IPS-NIHi11 (cell line): ENCODE results near the gene SLC41A3.
"Not testable (repeated sequence)": the region's sequence is repeated elsewhere in the genome, so short reads cannot be mapped to it uniquely, and the experiment has no call there.

Source experiments
- DNase-seq: peaks from one replicate; pipeline ENCODE4 v3.0.0; 2012; ENCODE audit warnings: mixed read lengths, low spot score

The SLC41A3 gene

DNA sequence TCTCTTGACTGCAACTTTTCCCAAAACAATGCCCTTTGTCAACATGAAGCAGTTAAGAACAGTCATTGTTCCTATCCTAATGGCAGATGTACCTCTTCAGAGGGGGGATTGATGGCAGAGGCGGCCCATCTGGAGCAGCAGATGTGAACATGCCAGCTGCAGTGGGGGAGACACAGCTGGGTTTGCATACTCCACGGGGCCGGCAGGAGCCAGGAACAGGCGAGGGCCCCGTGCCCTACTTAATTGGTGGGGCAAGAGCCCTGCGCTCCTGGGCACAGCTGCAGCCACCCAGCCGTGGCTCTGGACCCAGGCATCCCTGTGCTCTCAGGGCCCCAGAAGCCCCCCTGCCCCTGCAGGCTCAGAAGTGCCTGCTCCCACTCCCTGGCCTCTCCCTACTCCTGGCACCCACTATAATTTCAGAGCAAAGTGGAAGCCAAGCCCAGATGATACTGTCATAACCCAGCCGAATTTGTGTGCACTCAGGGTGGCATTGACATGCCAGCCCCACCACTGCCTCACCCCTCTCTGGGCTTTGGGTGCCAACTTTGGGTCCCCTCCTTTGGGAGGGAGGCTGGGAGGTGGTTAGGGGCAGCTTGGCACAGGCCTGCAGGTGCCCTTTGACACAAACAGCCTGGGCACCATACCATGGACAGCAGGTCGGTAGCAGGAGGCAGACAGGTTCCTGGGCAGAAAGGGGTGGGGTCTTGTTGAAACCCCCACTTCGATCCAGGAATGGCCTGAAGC is 80.3 kb downstream of the SLC41A3 start:
- DNase-seq = no peak

DNA sequence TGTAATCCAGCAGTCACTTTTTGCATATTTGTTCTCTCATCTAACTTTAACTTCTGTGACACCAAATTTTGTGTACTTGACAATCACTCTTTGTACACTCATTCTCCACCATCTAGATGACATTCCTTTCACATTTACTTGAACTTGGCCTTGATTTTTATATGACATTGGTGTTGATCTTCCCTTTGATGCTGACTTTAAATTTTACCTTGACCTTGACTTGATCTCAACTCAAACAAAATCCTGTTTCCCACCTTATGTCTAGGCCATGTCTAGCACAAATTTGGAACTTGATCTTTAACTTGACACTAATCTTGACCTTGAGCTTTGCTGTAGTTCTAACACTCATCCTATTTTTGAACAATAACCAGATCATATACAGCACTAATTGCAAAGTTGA is 81.7 kb downstream of the SLC41A3 start:
- no peak for DNase-seq

DNA sequence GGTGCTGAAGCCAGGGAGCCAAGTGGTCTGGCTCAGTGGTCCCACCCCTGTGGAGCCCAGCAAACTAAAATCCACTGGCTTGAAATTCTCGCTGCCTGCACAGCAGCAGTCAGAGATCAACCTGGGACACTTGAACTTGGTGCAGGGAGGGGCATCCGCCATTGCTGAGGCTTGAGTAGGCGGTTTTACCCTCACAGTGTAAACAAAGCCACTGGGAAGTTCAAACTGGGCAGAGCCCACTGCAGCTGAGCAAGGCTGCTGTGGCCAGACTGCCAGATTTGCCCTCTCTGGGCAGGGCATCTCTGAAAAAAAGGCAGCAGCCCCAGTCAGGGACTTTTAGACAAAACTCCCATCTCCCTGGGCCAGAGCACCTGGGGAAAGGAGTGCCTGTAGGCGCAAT is 87.2 kb downstream of the SLC41A3 start:
- not testable (repeated sequence) for DNase-seq

DNA sequence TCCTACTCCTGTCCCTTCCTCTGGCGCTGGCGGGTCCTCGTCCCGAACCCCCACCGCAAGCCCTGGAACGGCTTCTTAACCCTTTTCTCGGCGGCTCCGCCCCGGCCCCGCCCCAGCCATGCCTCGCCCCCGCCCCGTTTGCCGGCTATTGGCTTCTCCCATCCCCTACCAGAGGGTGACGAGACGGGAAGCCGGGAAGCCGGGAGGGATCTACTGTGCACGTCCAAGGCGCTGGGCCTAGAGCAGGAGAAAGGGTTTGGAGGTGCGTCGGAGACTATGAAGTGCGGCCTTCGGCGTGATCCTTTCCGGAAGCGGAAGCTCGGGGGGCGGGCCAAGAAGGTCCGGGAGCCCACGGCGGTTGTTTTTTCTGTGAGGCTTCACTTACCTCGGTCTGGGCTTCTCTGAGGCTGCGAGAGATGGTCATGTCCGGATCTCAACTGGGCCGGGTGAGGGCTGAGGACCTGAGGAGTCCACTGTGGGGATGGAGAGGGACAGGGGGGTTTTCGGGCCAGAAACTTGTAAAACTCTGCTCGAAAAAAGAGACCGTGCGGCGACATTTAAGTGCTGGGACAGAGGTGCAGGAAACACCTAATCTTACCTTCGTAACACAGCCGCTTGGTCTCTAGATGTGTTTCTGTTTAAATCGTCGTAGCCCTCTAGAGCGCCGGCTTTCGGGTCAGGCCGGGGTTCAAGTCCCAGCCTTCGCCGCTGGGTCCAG is 93.5 kb downstream of the SLC41A3 start:
- peak; percentile 83 for DNase-seq

DNA sequence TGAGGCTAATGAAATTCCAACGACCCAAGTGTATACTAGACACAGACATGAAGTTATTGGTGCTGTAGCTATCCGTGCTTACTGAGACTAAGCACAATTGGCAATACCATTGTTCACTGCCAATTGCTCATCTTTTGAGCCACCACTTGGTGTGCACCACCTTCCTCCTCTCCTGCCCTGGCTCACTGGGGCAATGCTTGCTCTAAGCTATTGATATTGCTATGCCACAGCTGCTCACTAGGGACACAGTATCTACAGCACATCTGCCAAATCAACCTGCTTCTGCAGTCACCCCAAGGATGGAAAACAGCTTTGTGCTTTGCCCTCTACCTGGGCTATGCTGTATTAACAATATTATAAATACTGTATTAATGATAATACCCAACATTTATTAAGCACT is 99.0 kb downstream of the SLC41A3 start:
- DNase-seq = not testable (repeated sequence)

DNA sequence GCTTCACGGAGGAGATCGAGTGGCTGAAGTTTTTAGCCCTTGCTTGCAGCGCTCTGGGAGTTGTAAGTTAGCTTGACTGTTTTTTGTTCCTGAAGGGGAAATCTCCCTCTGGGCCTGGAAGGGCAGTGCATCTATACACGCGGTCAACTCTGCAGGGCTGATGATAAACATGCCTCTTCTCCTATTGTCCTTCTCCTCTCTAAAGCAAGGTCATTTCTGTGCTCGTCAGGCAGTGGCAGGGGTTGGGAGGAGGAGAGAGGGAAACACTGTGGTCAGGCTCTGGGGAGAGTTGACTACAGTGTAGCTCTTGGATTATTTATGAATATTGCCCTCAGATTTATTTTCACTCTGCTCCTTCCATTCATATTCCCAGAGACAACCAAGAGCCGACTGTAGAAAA is 106.8 kb downstream of the SLC41A3 start:
- not testable (repeated sequence) for DNase-seq

DNA sequence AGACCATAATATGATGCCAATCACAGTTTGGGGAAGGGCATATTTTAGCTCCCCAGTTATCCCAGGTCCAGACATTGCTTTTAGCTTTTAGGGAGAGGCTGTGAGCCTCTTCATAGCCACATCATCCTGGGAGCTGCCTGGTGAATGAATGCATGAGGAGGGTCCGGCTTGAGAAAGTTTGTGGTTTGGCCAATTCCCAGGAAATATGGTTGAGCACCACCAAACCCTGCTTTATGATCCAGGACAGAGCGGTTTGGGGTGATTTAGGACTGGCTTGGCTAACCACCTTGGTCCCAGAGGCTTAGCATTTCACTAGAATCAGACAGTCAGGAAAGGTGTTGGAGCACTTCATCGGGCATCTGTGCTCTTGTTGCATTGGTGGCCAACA is 107.9 kb downstream of the SLC41A3 start:
- not testable (repeated sequence) for DNase-seq

DNA sequence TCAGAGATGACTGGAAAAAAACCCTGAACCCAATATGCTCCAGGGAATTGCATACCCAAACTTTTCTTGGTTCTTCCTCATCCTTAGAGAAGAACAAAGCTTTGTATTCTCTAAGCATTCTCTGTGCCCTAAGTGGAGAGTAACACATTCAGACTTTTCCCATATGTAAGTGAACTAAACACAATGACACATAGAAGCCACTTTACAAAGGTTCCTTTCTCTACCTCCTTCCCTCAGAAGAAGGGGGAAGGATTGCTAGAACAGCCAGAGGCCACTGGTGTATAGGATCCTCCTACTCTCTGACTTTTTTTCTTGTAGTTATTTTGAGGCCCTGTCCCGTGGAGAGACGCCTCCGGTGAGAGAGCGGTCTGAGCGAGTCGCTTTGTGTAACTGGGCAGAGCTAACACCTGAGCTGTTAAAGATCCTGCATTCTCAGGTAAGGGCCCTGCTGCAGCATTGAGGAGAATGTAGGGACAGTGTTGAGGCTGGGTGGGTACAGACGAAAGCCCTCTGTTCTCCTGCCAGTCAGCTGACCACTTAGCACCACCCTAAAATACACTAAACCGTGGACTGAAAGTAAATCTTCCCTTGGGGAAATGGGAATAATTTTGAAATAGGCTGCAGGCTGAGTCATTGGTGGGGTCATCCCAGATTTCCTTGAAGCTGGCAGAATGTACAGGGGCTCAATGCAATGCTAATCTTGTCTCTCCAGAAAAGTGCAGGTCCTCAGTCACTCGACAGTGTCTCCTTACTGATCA is 108.5 kb downstream of the SLC41A3 start:
- not testable (repeated sequence) for DNase-seq

DNA sequence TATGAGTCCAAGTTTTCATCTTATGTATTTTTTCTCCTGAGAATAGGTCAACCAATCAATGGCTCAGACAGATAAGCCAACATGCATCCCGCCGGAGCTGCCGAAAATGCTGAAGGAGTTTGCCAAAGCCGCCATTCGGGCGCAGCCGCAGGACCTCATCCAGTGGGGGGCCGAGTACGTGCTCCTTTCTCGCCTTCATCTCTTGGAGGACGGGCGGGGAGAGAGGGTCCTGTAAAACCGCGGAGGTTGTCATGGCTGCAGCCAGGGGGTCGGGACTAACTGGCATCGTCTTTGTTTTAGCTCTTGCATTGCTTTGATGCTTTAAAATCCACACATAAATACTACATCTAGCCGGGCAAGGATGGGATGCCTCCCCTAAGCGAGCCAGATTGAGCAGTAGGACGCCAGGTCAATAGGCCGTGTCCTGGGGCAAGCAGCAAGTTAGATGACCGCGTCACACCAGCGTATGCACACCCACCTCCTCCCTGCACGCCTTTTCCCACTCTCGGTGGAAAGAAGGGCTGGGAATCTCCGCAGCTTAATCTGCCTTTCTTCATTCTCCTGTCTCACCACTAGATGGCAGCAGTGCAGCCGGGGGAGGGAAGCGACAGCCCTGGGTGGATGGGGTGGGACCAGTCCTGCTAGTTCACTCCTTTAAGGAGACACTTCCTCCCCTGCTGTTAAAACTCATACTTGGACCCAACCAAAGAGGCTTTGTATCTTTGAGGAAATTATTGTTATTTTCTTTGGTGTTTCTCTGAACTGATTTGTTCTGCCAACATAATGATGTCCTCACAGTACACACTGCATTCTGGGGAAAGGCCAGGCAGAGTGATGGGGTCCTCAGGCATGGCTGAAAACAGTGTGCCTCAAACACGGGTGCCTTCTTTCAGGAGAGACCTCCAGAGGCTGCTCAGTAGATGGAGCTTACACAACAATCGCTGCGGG is 111.7 kb downstream of the SLC41A3 start:
- peak; percentile 22 for DNase-seq

DNA sequence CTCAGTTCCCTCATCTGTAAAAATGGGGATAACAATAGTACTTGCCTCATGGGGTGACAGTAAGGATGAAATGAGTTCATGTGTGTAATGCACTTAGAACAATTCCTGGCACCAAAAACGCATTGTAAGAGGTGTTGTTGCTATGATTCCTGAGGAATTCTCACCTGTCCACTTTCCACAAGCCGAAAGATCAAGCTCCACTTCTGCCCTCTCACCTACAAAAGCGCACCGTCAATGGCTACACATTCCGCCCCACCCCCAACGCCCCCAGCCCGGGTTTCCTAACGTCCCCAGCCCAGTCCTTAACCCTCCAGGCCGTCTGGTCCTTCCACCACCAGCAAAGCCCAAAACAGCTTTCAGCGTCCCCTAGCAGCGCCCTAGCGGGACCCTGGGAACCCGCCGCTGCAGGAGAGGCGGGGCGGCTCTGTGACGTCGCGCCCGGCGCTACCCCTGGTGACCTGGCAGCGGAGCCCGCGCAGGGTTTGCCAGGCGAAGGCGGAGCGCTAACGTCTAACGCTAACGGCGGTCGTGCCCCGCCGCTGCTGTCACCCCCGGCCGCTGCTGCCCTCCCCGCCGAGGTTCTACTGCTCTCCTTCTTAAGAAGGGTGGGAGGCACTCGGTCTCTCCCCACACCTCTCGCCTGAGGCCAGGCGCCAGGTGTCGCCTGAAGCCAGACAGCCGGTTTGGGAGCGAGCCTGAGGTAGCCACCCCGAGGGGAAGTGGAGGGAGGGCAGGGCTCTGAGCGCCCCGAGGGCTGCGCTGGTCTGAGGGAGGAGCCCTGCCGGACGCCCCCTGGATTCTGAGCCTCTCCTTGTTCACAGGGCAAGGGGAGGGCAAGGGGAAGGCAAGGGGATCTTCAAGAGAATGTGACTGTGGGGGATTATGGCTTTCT is 115.0 kb downstream of the SLC41A3 start, which contains the start of gene ROPN1B:
TSS of gene ROPN1B (plus strand) at position 478 of the 892 bp plus-strand sequence. CDS start 2,877 bp downstream, outside the sequence.
- not testable (repeated sequence) for DNase-seq

DNA sequence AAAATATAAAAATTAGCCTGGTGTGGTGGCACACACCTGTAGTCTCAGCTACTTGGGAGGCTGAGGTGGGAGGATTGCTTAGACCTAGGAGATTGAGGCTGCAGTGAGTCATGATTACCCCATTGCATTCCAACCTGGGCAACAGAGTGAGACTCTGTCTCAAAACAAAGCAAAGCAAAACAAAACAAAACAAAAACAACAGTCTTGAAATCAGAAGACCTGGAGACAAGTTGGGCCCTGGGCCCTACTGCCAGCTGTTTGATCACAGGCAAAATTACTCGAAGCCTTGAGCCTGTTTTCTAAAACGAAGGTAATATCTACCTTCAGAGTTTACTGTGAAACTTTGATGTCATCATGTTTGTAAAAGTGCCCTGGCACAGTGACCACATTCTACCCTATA is 115.8 kb downstream of the SLC41A3 start:
- not testable (repeated sequence) for DNase-seq

DNA sequence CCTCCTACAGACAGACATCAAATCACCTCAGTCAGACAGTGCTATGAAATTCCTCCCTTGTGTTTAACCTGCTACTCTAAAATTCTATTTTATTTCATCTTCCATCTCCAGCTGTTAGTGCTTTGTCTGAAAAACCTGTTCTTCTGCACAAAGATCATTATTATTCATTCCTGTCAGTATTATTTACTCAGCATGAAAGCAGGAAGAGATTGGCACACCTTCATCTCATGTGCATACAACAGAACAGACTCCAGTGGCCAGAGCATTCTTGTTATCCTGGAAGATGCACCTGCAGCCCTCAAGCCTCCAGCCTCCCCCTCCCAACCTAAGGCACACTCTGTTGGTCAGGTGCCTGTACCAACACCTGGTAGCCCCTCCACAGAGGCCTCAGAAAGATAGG is 116.8 kb downstream of the SLC41A3 start:
- DNase-seq = no peak

DNA sequence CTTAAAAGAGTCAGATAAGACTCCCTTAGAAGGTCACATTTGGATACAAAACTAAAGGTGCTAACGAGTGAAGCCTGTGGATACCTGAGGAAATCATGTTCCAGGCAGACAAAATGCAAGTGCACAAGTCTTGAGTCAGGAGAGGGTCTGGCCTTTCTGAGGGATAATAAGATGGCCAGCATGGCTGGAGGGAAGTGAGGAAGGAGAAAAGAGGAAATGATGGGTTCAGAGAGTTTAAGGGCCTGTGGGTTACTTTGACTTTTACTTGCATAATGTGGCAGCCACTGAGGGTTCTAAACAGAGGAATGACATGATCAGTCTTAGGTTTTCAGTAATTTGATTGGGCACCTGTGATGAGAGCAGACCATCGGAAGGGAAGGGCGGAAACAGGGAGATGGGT is 118.4 kb downstream of the SLC41A3 start:
- DNase-seq = no peak

DNA sequence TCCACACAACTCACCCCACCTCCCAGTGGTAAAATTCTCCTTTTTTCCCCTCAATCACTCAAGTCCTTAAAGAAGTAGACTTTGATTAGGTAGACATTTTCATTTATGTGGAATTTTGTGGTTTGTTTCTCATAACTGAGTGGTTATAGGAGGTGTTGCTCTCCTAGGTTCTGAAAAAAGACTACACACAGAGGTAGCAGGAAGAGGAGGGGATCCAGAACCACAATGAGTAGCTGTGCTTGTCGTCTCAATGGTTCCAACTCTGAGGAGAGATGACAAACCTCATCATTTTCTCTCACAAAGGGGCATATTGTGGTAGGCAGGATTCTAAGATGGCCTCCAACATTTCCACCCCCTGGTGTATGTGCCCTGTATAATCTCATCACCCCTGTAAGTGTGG is 120.1 kb downstream of the SLC41A3 start:
- DNase-seq = not testable (repeated sequence)

DNA sequence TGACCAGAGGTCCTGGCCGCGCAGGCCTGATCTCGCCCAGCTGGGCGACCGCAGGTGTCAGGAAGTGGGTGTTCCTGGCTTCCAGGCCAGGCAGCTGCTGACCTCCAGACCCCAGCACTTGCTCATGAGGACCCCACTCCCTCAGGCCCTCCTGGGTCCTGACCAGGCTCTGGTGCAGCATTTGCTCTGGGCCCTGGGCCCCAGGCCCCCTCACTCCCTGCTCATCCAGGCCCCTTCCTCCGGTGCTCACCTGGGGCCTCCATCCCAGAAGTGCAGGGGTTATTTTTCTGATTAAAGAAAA is 122.7 kb downstream of the SLC41A3 start:
- DNase-seq = no peak

DNA sequence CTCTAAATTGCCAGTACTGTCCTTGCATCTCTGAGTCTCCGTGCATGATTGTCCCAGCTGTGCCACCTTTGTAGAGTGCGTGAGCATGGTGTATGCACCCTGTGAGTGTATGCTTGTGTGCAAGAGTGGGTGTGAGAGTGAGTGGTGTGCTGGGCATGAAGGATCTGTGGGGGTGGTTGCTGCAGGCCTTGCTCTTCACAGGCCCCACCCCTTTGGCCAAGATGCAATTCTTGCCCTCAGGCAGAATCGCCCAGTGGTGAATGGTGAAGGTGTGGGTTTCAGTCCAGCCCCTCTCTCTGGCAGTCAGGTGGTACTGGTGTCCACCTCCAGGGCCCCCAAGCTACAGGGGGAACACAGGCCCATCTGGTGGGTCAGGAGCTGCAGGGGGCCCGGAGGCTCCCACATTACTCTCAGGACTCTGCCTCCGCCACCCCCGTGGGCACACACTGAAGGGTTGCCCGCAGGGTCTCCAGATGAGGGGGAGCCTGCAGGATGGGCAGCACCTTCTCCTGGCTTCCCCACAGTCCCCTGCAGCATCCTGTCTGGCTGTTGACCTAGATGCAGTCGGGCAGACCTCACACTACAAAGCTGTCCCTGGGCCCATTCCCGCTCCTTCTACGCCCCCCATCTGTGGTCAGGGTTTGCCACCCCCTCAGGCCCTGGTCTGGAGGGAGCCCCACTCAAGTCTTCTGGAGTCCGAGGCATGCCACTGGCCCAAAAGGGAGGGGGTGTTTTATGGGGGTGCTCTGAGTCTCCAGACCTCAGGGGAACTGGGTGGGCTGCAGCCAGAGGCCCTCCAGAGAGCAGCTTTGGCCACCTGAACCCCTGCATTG is 123.3 kb downstream of the SLC41A3 start:
- DNase-seq = no peak

DNA sequence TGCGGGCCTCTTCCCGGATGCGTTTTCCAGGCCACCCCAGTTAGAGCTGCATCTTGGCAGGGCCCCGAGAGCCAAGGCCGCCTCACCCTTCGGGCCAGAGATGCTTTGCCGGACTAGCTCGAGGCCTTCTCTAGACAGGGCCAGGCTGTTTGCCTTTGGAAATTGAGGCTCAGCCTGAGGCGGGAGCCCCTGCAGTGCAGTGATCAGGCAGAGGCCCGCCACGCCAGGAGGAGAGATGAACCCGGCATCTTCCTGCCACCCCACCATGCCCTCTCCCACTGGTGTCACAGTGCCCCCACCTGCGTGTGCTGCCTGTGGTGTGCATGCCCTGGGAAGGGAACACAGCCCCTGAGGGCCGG is 123.9 kb downstream of the SLC41A3 start:
- DNase-seq = no peak

DNA sequence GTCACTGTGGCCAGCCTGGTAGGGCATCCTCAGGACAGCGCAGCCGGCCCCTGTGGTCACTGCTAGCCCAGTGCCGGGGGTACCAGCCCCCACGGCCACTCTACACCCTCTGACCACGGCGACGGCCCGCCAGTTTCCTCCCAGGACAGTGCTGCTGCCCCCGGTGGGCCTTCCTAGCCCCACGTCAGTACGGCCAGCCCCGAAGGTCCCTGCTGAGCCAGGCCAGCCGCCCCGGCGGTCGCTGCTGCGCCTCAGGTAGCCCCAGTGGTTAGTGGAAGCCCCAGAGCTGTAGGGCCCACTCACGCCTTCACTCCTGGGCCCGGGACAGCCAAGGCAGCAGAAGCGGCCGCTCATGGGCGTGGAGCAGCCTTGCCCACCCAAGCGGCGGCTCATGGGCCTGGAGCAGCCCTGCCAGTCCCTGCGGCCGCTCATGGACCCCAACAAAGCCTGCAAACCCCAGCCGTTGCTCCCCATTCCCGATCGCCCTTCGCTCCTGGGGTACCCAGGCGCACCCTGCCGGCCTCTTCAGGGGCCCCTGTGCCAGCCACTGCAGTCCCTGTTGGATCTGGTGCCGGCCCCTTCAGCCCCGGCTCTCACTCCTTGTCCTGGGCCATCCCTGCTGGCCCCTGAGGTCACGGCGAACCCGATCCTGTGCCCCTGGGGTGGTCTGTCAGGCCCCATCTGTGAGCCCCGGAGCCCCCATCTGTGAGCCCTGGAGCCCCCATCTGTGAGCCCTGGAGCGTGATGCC is 124.4 kb downstream of the SLC41A3 start:
- peak; percentile 45 for DNase-seq
